Peyer's patch (tissue), 4 donors: ENCODE measurements around the gene LIPC. TPM values are rescaled to one million over a fixed set of nuclear protein-coding genes. Genes with fewer than 3 reads are reported as not detected.

Experiments used
- DNase-seq, 3 donors: peaks; one replicate each; pipeline ENCODE4 v3.0.0-alpha.2; 2017 to 2019
- H3K27ac ChIP-seq, 4 donors: fragments of 200-600 bp; sonication (generic); one replicate each; pipeline ENCODE4 v1.5.1; 2016 to 2019
- H3K27me3 ChIP-seq, 2 donors: fragments of 200-600 bp; sonication (generic); one replicate each; pipeline ENCODE4 v1.5.1; 2019
- H3K36me3 ChIP-seq, 3 donors: fragments of 200-600 bp; sonication (generic); one replicate each; pipeline ENCODE4 v1.5.1; 2016 to 2019
- H3K4me1 ChIP-seq, 4 donors: fragments of 200-600 bp; sonication (generic); one replicate each; pipeline ENCODE4 v1.5.1; 2016 to 2019
- H3K4me3 ChIP-seq, 4 donors: fragments of 200-600 bp; sonication (generic); 1 replicate in 3 of 4; 2 replicates in 1 of 4; pipeline ENCODE4 v1.5.1; 2016 to 2019; ENCODE audit warnings: mild to moderate bottlenecking in 1 of 4
- H3K9me3 ChIP-seq, 4 donors: fragments of 200-600 bp; sonication (generic); one replicate each; pipeline ENCODE4 v1.5.1; 2016 to 2019; ENCODE audit warnings: mild to moderate bottlenecking in 1 of 4
- POLR2A ChIP-seq, 2 donors: fragments of 450-650 bp; IDR thresholded peaks; one replicate each; pipeline ENCODE4 v1.5.1; 2017; ENCODE audit warnings: antibody characterized with exemption in 2 of 2, mild to moderate bottlenecking in 2 of 2, moderate library complexity in 2 of 2
- total RNA-seq, 4 donors: library from RNA; depleted of rRNA; stranded (reverse); fragments of >200 nt; gene quantifications; one replicate each; pipeline ENCODE4 v1.1.0, GENCODE V29; 2016
- TF ChIP-seq, protein P1 (sequence below), 6 experiments: fragments of 450-650 bp in 4 of 6; fragments of 200-600 bp in 2 of 6; sonication (generic) in 1 of 6; IDR thresholded peaks; one replicate each; pipeline ENCODE4 v1.5.1; 2017 to 2019; ENCODE audit warnings: antibody characterized with exemption in 6 of 6, mild to moderate bottlenecking in 3 of 6, moderate library complexity in 1 of 6

Gene LIPC
- total RNA-seq, 4 donors from 2014 or later: 0.40 to 8.9 (median 1.0) TPM; not detected in 1

DNA sequence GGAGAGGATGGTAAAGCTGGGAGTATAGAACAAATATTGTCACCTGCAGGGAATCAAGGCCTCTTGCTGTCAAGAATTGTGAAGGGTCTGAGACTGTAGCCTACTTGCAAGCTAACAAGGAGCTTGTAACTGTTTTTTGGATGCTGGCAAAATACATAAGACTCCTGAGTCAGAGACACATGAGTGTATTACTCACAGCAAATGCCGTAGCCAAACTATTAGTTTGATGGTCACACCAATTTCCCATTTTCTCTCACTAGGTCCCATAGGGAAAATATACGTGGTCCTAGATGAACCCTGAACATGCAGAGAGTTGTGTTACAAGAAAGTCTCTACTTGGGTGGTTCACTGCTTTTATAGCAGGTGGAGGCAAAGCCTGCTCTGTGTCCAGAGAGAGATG, 44.7 kb upstream of the LIPC start:
- no peaks in the 10 kb centered on the region for H3K4me1 ChIP-seq
- H3K4me3 ChIP-seq: no peak overlapping the region
- TF ChIP-seq POLR2A (IDR thresholded peaks at IDR 0.05): no peak
- TF ChIP-seq, protein P1, sequence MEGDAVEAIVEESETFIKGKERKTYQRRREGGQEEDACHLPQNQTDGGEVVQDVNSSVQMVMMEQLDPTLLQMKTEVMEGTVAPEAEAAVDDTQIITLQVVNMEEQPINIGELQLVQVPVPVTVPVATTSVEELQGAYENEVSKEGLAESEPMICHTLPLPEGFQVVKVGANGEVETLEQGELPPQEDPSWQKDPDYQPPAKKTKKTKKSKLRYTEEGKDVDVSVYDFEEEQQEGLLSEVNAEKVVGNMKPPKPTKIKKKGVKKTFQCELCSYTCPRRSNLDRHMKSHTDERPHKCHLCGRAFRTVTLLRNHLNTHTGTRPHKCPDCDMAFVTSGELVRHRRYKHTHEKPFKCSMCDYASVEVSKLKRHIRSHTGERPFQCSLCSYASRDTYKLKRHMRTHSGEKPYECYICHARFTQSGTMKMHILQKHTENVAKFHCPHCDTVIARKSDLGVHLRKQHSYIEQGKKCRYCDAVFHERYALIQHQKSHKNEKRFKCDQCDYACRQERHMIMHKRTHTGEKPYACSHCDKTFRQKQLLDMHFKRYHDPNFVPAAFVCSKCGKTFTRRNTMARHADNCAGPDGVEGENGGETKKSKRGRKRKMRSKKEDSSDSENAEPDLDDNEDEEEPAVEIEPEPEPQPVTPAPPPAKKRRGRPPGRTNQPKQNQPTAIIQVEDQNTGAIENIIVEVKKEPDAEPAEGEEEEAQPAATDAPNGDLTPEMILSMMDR (IDR thresholded peaks at IDR 0.05): no peak
- H3K27ac ChIP-seq: no peak overlapping the region
- H3K9me3 ChIP-seq: no peaks in the 10 kb centered on the region
- H3K27me3 ChIP-seq: no peaks in the 10 kb centered on the region
- no peak for DNase-seq
- H3K36me3 ChIP-seq: no peaks in the 10 kb centered on the region

DNA sequence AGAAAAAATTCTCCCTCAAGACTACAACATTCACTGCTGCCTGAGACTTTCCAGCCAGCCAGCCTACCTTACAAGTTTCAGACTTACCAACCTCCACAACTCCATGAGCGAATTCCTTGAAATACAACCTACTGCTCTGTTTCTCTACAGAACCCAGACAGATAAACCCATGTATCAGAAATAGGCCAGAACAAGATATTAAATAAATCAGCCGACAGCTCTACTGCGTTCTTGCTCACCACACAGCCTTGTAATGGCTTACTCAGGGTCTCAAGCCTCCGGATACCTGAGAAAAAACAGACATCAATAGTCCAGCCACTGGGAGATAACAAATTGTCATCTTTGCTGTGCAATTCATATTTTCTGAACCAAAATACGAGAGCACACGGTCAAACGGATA, 43.6 kb upstream of the LIPC start:
- H3K27me3 ChIP-seq: no peaks in the 10 kb centered on the region
- no peak overlapping the region for H3K27ac ChIP-seq
- no peaks in the 10 kb centered on the region for H3K36me3 ChIP-seq
- H3K4me3 ChIP-seq: no peak overlapping the region
- no peak for TF ChIP-seq POLR2A (IDR thresholded peaks at IDR 0.05)
- TF ChIP-seq, protein P1 (IDR thresholded peaks at IDR 0.05): no peak
- H3K9me3 ChIP-seq: no peaks in the 10 kb centered on the region
- no peak for DNase-seq
- no peaks in the 10 kb centered on the region for H3K4me1 ChIP-seq

DNA sequence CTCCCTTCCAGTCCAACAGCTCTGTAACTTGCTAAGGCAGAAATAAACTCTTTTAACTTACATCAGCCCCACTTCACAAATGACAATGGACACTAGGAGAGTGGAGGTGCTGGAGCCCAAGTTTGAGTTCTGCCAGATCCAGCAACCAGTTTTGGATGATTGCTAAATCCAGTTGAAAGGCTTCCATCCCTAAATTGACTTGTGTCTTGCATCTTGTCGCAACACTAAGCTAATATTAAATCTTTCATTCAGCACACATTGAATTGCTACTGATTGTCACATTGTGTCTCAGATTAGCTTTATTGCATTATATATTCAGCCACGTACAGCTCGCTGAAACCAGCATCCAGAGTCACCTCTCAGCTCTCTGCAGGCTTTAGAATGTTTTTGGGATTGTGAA, 41.7 kb upstream of the LIPC start:
- TF ChIP-seq, protein P1 (IDR thresholded peaks at IDR 0.05): no peak
- TF ChIP-seq POLR2A (IDR thresholded peaks at IDR 0.05): no peak
- H3K36me3 ChIP-seq: no peaks in the 10 kb centered on the region
- no peaks in the 10 kb centered on the region for H3K27me3 ChIP-seq
- no peaks in the 10 kb centered on the region for H3K9me3 ChIP-seq
- no peaks in the 10 kb centered on the region for H3K4me1 ChIP-seq
- H3K27ac ChIP-seq: no peak overlapping the region
- no peak for DNase-seq
- no peak overlapping the region for H3K4me3 ChIP-seq

DNA sequence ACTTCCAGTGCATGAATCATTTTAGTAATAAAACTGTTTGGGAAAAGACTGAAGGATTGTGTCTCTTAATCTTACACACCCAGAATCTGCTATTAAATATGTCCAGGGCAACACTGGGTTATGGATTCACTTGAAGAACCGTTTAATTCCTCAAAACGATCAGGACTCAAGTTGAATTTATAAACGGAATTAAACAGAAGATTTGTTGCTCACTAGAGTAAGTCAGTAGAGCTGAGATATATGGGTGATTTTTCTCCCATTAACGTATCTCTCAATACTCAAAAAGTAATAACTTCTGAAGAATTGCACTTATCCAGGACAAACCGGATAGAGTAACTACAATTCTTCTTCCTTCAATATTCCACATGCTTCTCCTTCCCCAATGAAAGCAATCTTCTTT, 41.1 kb upstream of the LIPC start:
- Histone ChIP-seq H3K27me3 (no peaks in the 10 kb centered on the region), H3K4me1 (no peaks in the 10 kb centered on the region), H3K36me3 (no peaks in the 10 kb centered on the region), H3K4me3 (no peak overlapping the region), H3K27ac (no peak overlapping the region), H3K9me3 (no peaks in the 10 kb centered on the region)
- TF ChIP-seq POLR2A (IDR thresholded peaks at IDR 0.05): no peak
- TF ChIP-seq, protein P1 (IDR thresholded peaks at IDR 0.05): no peak
- no peak for DNase-seq

DNA sequence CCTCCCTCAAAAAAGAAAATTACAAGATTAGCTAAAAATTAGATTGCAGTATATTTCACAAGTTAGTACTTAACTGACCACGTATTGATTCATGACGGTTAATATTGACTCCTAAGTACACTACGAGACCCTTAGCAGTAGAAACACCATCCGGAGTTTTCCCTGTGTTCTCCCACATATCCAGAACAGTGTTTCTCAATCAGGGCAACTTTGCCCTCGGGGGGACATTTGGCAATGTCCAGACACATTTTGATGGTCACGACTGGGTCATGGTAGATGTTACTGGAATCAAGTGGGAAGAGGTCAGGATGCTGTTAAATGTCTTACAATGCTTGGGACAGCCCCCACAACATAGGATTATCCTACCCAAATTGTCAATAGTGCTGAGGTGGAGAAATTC, 40.7 kb upstream of the LIPC start:
- Histone ChIP-seq H3K27me3 (no peaks in the 10 kb centered on the region), H3K4me3 (no peak overlapping the region), H3K9me3 (no peaks in the 10 kb centered on the region), H3K36me3 (no peaks in the 10 kb centered on the region), H3K4me1 (no peaks in the 10 kb centered on the region), H3K27ac (no peak overlapping the region)
- no peak for DNase-seq
- no peak for TF ChIP-seq POLR2A (IDR thresholded peaks at IDR 0.05)
- TF ChIP-seq, protein P1 (IDR thresholded peaks at IDR 0.05): no peak

DNA sequence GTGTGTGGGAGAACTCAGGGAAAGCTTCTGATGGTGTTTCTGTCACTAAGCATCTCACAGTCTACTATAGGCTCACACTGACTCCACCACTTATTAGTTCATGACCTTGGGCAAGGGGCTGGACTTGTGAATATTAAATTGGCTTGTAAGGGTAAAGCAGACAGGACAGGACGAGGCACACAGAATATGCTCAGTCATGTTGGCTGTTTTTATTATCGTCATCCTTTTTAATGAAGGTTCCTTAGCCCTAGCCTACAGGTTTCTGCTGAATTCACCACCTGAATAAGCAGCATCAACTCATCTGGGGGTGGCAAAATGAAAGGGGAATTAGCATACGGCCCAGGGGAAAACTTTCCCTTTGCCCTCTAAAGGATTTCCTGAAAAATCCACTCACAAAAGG, 39.6 kb upstream of the LIPC start:
- Histone ChIP-seq H3K36me3 (no peaks in the 10 kb centered on the region), H3K9me3 (no peaks in the 10 kb centered on the region), H3K4me3 (no peak overlapping the region), H3K27me3 (no peaks in the 10 kb centered on the region), H3K4me1 (no peaks in the 10 kb centered on the region), H3K27ac (no peak overlapping the region)
- no peak for DNase-seq
- TF ChIP-seq, protein P1 (IDR thresholded peaks at IDR 0.05): no peak
- no peak for TF ChIP-seq POLR2A (IDR thresholded peaks at IDR 0.05)
